ENCODE measurements around the gene XRCC4.

Gene XRCC4

GRCh38 chr5:83071286-83072051, 5.9 kb upstream of the XRCC4 start:
- no peak for DNase-seq

DNA sequence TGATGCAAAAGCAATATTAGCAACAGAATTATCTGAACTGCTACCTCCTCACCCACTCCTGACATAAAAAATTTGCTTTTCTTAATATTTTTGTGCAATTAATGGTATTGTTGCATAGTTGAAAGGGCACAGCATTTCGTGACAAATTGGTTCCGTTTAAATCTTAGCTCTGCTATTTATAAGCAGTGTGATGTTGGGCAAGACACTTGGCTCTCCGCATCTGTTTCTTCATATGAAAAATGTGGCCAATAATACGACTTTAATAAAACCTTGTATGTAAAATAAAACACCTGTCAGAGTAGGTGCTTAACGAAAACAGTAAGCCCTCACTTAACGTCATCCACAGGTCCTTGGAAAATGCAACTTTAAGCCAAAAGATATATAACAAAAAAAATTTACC, 4.4 kb upstream of the XRCC4 start:
- DNase-seq = no peak

DNA sequence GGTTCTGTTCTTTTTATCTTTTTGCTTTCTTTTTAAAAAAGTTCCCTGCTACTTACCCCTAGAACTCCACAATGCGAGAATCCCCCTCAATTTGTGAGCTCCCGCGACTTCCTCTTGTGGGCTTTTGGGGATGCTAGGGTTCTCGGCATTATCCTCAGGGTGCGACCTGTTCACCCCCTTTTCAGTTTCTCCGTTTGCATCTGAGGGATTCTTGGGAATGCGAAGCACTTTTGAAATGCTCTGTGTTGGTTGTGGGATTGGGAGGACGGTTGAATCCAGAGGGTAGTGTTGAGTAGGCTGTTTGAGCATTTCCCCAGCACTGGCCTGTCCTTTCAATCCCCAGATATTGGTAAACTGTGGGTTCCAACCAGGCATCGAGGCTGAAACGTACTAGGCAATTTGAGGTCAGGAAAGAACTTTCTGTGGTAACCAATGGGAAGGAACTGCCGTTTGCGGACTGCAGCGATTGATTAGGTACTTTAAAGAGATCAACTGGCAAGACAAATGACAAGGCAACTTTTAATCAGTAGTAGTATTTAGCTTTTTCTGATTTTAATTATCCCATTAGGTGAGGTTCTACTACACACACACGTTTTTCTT, 415 bp downstream of the XRCC4 start:
- no peak for DNase-seq

DNA sequence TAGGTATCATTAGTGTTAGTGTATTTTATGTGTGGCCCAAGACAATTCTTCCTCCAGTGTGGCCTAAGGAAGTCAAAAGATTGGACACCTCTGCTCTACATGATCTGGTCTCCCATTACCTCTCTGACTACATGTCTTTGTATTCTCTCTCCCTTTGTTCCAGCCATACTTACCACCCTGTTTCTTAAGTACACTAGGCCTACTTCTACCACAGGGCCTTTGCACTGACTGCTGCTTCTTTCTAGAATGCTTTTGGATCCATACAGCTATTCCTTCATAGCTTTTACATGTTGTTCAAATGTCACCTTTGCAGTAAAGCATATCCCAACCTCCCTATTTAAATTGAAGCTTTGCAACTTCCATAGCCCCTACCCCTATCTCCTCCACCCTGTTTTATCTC, 5.4 kb downstream of the XRCC4 start:
- no peak for DNase-seq

- no peak for DNase-seq
Observed at GRCh38 chr5:83084336-83084735, 7.0 kb downstream of the XRCC4 start.

DNA sequence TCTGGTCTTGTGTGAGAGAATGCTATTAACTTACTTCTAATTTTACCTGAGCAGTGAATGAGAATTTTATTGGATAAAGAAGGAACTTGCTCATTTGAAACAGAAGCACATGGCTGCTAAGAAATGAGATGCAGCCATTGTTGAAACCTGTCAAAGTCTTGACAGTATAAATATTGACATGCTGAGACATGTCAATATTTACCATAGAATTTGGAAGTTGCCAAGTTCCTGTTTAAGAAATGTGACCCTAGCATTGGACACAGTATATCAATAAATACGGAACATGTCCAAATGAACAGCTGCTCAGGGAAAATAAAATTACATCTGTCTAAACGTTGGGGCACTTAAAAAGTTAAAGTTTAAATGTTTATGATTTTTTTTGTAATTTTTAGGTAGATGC, 7.8 kb downstream of the XRCC4 start:
- no peak for DNase-seq

DNA sequence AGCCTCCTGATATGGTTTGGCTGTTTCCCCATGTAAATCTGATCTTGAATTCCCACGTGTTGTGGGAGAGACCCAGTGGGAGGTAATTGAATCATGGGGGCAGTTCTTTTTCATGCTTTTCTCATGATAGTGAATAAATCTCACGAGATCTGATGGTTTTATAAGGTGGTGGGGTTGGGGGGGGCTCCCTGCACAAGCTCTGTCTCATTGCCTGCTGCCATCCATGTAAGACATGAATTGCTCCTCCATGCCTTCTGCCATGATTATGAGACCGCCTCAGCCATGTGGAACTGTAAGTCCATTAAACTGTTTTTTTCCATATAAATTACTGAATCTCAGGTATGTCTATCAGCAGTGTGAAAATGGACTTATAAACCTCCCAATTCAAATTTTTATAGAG, 12.8 kb downstream of the XRCC4 start:
- no peak for DNase-seq

- DNase-seq = no peak
Observed at GRCh38 chr5:83092619-83093018, 15.3 kb downstream of the XRCC4 start.

DNA sequence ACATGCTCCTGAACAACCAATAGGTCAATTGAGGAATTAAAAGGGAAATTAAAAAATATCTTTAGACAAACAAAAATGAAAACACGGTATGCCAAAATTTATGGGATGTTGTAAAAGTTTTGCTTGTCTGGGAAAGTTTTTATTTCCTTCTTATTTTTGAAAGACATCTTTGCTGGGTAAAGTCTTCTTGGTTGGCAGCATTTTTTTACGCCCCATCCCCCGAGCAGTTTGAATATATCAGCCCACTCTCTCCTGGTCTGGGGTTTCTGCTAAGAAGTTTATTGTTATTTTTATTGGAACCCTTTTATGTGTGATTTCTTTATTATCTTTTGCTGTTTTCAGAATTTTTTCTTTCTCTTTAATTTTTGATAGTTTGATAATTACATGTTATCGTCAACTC, 16.3 kb downstream of the XRCC4 start:
- no peak for DNase-seq

DNA sequence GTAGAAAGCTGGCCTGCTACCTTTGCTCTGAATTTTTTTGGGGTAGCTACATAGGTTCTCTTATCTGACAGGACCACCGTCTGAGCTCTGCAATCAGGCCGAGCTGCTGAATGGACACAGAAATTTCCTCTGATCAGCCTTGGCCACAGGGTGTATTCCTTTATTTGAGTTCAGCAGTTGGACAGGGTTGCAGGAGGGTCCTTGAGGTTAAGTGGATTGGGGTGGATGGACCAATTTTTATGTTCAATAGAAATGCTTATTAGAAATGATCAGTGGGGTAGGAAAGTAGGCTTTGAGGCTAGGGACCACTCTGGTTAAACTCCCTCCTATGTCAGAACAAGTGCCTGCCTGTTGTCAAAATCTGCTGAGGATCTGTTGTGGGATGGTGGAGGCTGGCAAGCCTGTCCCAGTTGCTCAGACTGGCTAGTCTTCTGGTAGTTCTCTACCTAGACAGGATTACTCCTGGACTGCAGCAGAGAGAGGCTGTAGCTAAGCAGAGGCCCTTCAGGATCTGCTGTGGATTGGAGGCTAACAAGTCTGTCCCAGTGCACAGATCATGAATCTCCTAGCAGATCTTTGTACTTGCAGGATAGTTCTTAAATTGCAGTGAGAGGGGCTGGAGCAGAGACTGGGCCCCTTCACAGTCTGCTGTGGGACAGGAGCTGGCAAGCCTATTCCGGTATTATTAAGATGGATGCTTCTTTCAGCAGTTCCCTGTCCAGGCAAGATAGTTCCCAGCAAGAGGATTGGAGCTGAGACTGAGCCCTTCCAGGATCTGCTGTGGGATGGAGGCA, 18.0 kb downstream of the XRCC4 start:
- no peak for DNase-seq

DNA sequence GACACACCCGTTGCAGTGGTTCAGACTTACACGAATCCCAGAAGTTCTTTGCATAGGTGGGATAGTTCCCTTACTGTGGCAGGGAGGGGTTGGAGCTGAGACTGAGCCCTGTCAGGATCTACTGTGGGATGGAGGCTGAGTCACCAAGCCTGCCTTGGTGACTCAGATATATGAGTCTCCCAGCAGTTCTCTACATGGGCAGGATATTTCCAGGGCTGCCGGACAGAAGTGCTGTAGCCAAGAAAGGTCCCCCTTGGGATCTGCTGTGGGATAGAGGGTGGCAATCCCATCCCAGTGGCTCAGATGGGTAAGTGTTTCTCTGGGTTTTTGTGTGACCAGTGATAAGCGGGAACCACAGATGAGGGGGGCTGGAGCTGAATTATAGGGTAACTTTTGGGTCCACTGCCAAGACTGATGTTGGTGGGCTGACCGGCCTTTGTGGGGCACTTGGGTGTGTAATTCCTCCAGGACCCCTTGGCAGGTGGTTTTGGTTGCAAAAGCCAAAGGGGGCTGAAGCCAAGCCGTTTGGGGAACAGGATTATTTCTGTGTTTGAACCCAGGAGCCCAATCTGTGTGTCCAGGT, 18.7 kb downstream of the XRCC4 start:
- no peak for DNase-seq

GRCh38 chr5:83096660-83097339, 19.5 kb downstream of the XRCC4 start:
- DNase-seq = no peak

- no peak for DNase-seq
Observed at GRCh38 chr5:83097689-83098231, 20.4 kb downstream of the XRCC4 start.

- DNase-seq = no peak
Observed at GRCh38 chr5:83099001-83099400, 21.7 kb downstream of the XRCC4 start.

DNA sequence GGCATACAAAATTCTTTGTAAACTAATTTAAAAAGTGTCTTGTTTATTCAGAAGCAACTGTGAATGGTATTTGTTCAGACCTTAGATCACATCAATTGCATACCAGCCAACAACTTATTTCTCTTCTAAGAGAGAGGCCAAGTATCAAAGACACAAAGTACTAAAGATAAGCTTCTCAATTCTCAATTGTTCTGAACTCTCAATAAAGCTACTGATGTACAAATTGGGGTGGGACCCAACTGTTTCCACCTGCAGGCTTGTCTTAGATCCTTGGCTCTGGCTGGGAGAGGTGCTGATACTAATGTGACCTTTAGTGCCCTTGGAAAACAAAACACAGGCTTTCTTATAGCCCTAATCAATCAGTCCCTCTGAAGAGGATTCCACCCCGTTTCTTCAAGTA, 22.1 kb downstream of the XRCC4 start:
- no peak for DNase-seq

DNA sequence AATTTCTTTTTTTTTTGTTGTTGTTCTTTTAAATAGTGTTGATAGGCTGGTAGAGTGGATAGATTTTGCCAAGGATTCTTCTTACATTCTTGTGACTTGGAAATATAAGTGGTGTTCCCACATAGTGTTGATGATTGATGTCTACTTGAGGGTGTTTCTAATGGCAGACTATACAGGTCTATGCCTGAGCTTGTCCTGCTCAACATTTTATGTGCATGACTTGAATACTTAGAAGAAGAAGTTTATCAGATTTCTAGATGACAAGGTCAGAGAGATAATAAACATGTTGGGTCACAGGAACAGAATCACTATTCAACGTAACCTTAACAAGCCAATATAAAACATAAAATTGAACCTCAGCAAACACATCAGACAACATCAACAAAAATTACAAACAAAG, 24.2 kb downstream of the XRCC4 start:
- DNase-seq = no peak

DNA sequence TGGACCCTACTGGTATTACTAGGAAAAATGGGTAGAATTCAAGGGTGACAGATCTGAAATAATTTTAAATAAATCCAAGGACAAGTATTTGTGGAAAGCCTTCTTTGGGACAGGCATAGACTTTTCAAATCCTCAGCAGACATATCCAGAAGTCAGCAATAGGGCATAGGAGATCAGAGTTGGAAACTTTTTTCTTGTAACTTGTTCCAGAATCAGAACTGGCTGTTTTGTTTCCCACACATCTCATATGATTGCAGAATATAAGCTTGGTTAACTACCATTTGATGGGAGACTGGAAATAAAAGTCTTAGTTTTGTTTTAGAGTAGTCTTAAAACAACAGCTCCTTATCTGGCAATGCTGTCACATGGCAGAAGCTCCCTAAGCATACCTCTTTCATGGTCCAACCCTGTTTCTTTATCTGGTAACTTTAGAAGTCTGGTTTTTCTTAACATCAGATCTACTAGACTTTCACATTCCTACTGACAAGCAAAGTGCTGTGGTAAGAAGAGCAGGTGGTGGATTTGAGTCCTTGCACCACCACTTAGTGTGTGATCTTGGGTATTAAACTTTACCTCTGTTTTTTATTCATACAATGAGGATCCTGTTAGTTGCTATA, 25.1 kb downstream of the XRCC4 start:
- DNase-seq = no peak

DNA sequence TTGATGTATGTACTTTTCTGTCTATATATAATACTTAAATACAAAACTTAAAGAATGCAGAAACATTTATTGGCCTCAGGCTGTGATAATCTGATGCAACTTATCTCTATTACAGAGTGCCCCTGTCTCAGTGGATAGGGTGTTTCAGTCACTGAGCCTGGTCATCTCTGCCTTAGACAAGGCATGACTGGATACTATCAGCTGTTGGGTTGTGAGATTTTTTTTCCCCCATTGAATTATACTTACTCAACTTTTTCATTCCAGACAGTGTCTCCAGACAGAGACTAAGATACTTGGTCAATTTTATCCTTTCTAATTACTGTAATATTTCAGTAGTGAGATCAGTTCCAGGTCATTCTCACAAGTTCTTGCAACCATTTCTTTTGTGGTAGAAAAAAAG, 26.7 kb downstream of the XRCC4 start:
- no peak for DNase-seq

DNA sequence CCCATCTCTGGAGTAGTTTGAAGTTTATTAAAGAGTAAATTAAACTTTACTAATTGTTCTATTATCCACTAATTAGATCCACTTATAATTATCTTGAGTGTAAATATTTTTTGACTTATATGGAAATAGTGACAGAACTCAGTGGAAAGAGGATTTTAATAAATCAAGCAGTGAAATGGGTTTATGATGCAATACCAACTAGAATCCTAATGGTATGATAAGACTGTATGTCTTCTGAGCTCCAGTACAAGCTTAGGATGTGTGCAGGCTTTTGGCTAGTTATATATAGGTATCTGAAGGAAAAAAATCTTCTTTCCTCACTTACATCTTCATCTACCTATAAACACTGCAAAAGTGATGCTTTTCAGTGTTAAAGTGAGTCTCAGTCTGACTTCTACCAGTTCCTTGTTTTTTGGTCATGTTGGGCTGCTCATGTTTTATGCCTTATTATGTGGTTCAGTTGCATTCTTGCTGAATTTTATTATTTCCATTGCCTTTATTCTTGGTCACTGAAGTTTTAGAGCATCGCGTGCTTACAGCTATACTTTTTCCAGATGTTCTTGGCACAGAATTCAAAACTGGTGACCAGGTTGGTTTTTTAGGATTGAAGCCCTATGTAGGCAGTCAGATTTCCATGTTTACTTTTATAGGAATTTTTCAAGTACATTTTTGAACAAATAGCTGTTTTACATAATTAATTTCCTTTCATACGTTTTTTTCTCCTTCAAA, 30.5 kb downstream of the XRCC4 start:
- DNase-seq = no peak

DNA sequence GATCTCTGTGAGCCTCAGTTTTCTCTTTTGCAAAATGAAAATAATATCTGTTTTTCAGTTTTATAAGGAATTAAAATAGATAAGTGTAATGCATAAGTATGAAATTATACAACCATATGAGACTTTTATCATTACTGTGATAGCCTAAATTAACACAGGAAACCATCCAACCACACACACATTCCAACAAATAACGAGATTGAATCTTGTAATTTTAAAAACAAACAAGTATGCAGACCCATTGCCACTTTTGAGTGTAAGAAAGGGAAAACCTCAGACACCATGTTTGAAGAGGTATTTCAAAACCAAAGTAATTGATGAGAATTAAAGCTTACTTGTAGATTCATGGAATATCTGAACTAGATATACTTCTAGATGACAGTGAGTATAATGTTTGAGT, 32.0 kb downstream of the XRCC4 start:
- DNase-seq = no peak

DNA sequence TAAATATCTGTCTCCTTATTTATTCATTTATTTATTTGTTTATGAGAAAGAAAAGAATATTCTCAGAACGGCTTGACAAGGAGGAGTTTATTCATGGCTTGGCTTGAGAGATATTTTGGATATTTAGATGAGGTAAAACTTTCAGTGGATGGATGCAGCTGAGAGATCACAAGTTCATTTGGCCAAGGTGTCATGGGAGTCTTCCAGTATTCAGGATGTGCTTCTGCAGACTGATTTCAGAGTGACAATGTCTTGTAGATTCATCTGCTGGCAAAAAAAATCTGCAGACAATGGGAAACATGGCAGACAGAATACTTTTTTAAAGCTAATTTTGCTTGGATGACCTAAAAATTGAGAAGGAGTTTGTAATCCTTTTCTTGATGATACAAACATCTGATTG, 38.5 kb downstream of the XRCC4 start:
- DNase-seq = no peak

- DNase-seq = no peak
Observed at GRCh38 chr5:83118471-83118870, 41.1 kb downstream of the XRCC4 start.
